HG02571 (cell line): Measurements from ENCODE around the gene LGR5.
"Not testable (repeated sequence)": the region's sequence is repeated elsewhere in the genome, so short reads cannot be mapped to it uniquely, and the experiment has no call there.

Experiments
- ATAC-seq: cut with Tn5 transposase; IDR thresholded peaks from one replicate; pipeline ENCODE4 v1.9.1; 2021; ENCODE audit warnings: mild to moderate bottlenecking, moderate library complexity; ENCODE audit not compliant: unreplicated experiment

Gene LGR5

GRCh38 chr12:71546322-71546861 is 106.8 kb downstream of the LGR5 start:
- no peak for ATAC-seq

- no peak for ATAC-seq
These were observed 109.3 kb downstream of the LGR5 start for GRCh38 chr12:71548893-71549292.

- no peak for ATAC-seq
These were observed 111.9 kb downstream of the LGR5 start for GRCh38 chr12:71551529-71551928.

GRCh38 chr12:71552728-71553501 is 113.3 kb downstream of the LGR5 start:
- no peak for ATAC-seq

GRCh38 chr12:71555191-71555590 is 115.6 kb downstream of the LGR5 start:
- no peak for ATAC-seq

- not testable (repeated sequence) for ATAC-seq
These were observed 116.2 kb downstream of the LGR5 start for GRCh38 chr12:71555789-71556188.

GRCh38 chr12:71556448-71556847 is 116.8 kb downstream of the LGR5 start:
- ATAC-seq = no peak

GRCh38 chr12:71556875-71557274 is 117.3 kb downstream of the LGR5 start:
- no peak for ATAC-seq

- ATAC-seq = no peak
These were observed 118.8 kb downstream of the LGR5 start for GRCh38 chr12:71558445-71558844.

GRCh38 chr12:71562676-71563595 is 123.3 kb downstream of the LGR5 start:
- ATAC-seq = no peak

- no peak for ATAC-seq
These were observed 125.9 kb downstream of the LGR5 start for GRCh38 chr12:71565535-71565934.

GRCh38 chr12:71566655-71567054 is 127.1 kb downstream of the LGR5 start:
- no peak for ATAC-seq

GRCh38 chr12:71567537-71567936 is 127.9 kb downstream of the LGR5 start:
- ATAC-seq = no peak

- not testable (repeated sequence) for ATAC-seq
These were observed 130.3 kb downstream of the LGR5 start for GRCh38 chr12:71569885-71570284.

- ATAC-seq = no peak
These were observed 136.9 kb downstream of the LGR5 start for GRCh38 chr12:71576496-71576895.

- no peak for ATAC-seq
These were observed 139.2 kb downstream of the LGR5 start for GRCh38 chr12:71578694-71579258.

- ATAC-seq = no peak
These were observed 141.6 kb downstream of the LGR5 start for GRCh38 chr12:71581206-71581605.

GRCh38 chr12:71582925-71583324 is 143.3 kb downstream of the LGR5 start:
- no peak for ATAC-seq

GRCh38 chr12:71584356-71584755 is 144.8 kb downstream of the LGR5 start:
- no peak for ATAC-seq

- no peak for ATAC-seq
These were observed 145.6 kb downstream of the LGR5 start for GRCh38 chr12:71585218-71585617.

GRCh38 chr12:71587012-71587411 is 147.4 kb downstream of the LGR5 start:
- ATAC-seq = no peak
